Measurements from ENCODE around the gene SPDL1. TPM values are rescaled to one million over a fixed set of nuclear protein-coding genes. Genes with fewer than 3 reads are reported as not detected.

Gene SPDL1
- total RNA-seq, 1 experiment from 2014 or later = 72.6 TPM

GRCh38 chr5:169647566-169647965 is 64.0 kb downstream of the SPDL1 start:
- CTCF ChIA-PET = no interaction called here
- ATAC-seq = no peak
- intact Hi-C loops (cut with micrococcal nuclease; ENCODE audit: unreplicated experiment) = no loop called here
- TF ChIP-seq TCF7L2 (IDR thresholded peaks at IDR 0.05; ENCODE audit: low read depth, low read length) (no peak), SIN3A (IDR thresholded peaks at IDR 0.05; ENCODE audit: borderline replicate concordance, insufficient read depth, low read depth, low read length) (no peak), POLR2AphosphoS5 (IDR thresholded peaks at IDR 0.05; ENCODE audit: low read depth, low read length) (no peak), REST (IDR thresholded peaks at IDR 0.05; ENCODE audit: insufficient read depth in 1 of 2, low read depth in 2 of 2, low read length in 1 of 2) (no peak), CTCF (IDR thresholded peaks at IDR 0.05) (no peak)
- Histone ChIP-seq H3K27me3 (ENCODE audit: control insufficient read depth, insufficient read depth, low read length) (no peaks in the 10 kb centered on the region), H3K9me3 (ENCODE audit: control insufficient read depth, insufficient read depth, low read depth, low read length) (no peaks in the 10 kb centered on the region), H3K27ac (ENCODE audit: low read length) (no peak overlapping the region), H3K4me3 (ENCODE audit: low read depth in 2 of 2, low read length in 2 of 2) (no peak overlapping the region), H3K4me1 (ENCODE audit: control insufficient read depth, insufficient read depth, low read length) (no peaks in the 10 kb centered on the region), H3K36me3 (ENCODE audit: control insufficient read depth, insufficient read depth, low read length) (no peaks in the 10 kb centered on the region)
- BruUV-seq (replicated peaks) = no TSS peak
- POLR2A ChIA-PET = no interaction called here
- DNase-seq (ENCODE audit: low read depth, low spot score) = no peak
- in situ Hi-C loops (cut with HindIII; ENCODE audit: low pct_unique_long_range_greater_than_20kb, low sequenced_read_pairs) = no loop called here

GRCh38 chr5:169648725-169649310 is 65.2 kb downstream of the SPDL1 start:
- ATAC-seq = no peak
- ChIA-PET POLR2A (no interaction called here), CTCF (no interaction called here)
- no peaks in the 10 kb centered on the region for H3K4me1 ChIP-seq (ENCODE audit: control insufficient read depth, insufficient read depth, low read length)
- H3K27me3 ChIP-seq (ENCODE audit: control insufficient read depth, insufficient read depth, low read length) = no peaks in the 10 kb centered on the region
- in situ Hi-C loops (cut with HindIII; ENCODE audit: low pct_unique_long_range_greater_than_20kb, low sequenced_read_pairs) = no loop called here
- no peak overlapping the region for H3K4me3 ChIP-seq (ENCODE audit: low read depth in 2 of 2, low read length in 2 of 2)
- TF ChIP-seq TCF7L2 (IDR thresholded peaks at IDR 0.05; ENCODE audit: low read depth, low read length) = no peak
- no peak for TF ChIP-seq POLR2AphosphoS5 (IDR thresholded peaks at IDR 0.05; ENCODE audit: low read depth, low read length)
- no peak for TF ChIP-seq SIN3A (IDR thresholded peaks at IDR 0.05; ENCODE audit: borderline replicate concordance, insufficient read depth, low read depth, low read length)
- no peak for TF ChIP-seq CTCF (IDR thresholded peaks at IDR 0.05)
- no peak for TF ChIP-seq REST (IDR thresholded peaks at IDR 0.05; ENCODE audit: insufficient read depth in 1 of 2, low read depth in 2 of 2, low read length in 1 of 2)
- intact Hi-C loops (cut with micrococcal nuclease; ENCODE audit: unreplicated experiment) = no loop called here
- H3K27ac ChIP-seq (ENCODE audit: low read length) = no peak overlapping the region
- no peak for DNase-seq (ENCODE audit: low read depth, low spot score)
- no peaks in the 10 kb centered on the region for H3K36me3 ChIP-seq (ENCODE audit: control insufficient read depth, insufficient read depth, low read length)
- BruUV-seq (replicated peaks) = no TSS peak
- H3K9me3 ChIP-seq (ENCODE audit: control insufficient read depth, insufficient read depth, low read depth, low read length) = no peaks in the 10 kb centered on the region

All from Panc1 (cell line).